Spleen (tissue), 11 donors: ENCODE measurements around the gene TDRD12. TPM values are rescaled to one million over a fixed set of nuclear protein-coding genes. Genes with fewer than 3 reads are reported as not detected.
"Not testable (repeated sequence)": the region's sequence is repeated elsewhere in the genome, so short reads cannot be mapped to it uniquely, and the experiment has no call there.

Source experiments
- DNase-seq: peaks from one replicate; pipeline ENCODE4 v3.0.0-alpha.2; 2020
- H3K27ac ChIP-seq, 8 donors: fragments of 200-600 bp; sonication (generic) in 7 of 8; 1 replicate in 4 of 8; 2 replicates in 4 of 8; pipeline versions ENCODE4 v1.5.0 to v1.8.0; 2016 to 2021; ENCODE audit warnings: inconsistent platforms in 4 of 8, mild to moderate bottlenecking in 4 of 8, moderate library complexity in 1 of 8
- H3K27me3 ChIP-seq, 7 donors: fragments of 200-600 bp; sonication (generic) in 6 of 7; replicated peaks in 1 of 7; 1 replicate in 4 of 7; 2 replicates in 3 of 7; pipeline versions ENCODE4 v1.5.0 to v1.8.0; 2016 to 2021; ENCODE audit warnings: inconsistent platforms in 3 of 7, mild to moderate bottlenecking in 1 of 7
- H3K36me3 ChIP-seq, 6 donors: fragments of 200-600 bp; sonication (generic) in 5 of 6; 1 replicate in 4 of 6; 2 replicates in 2 of 6; pipeline versions ENCODE4 v1.5.0 to v1.8.0; 2016 to 2021; ENCODE audit warnings: inconsistent platforms in 2 of 6
- H3K4me1 ChIP-seq, 6 donors: fragments of 200-600 bp; sonication (generic) in 5 of 6; 1 replicate in 3 of 6; 2 replicates in 3 of 6; pipeline versions ENCODE4 v1.5.0 to v1.8.0; 2016 to 2021; ENCODE audit warnings: inconsistent platforms in 3 of 6
- H3K4me3 ChIP-seq, 8 donors: fragments of 200-600 bp; sonication (generic) in 7 of 8; 1 replicate in 4 of 8; 2 replicates in 4 of 8; pipeline versions ENCODE4 v1.5.0 to v1.8.0; 2016 to 2021; ENCODE audit warnings: inconsistent platforms in 4 of 8, mild to moderate bottlenecking in 4 of 8, moderate library complexity in 2 of 8
- H3K9me3 ChIP-seq, 8 donors: fragments of 200-600 bp; sonication (generic) in 7 of 8; 1 replicate in 4 of 8; 2 replicates in 4 of 8; pipeline versions ENCODE4 v1.5.0 to v1.8.0; 2016 to 2021; ENCODE audit warnings: inconsistent platforms in 4 of 8
- POLR2A ChIP-seq, 3 donors: fragments of 450-650 bp; IDR thresholded peaks; one replicate each; pipeline ENCODE4 v1.5.1; 2017; ENCODE audit warnings: antibody characterized with exemption in 3 of 3, mild to moderate bottlenecking in 1 of 3
- POLR2AphosphoS5 ChIP-seq, 3 donors: sonication (generic); formaldehyde crosslinking; IDR thresholded peaks; one replicate each; pipeline ENCODE4 v1.5.1; 2017; ENCODE audit warnings: antibody characterized with exemption in 3 of 3
- WGBS, 5 donors: extraction: QIAGEN DNeasy Blood & Tissue Kit in 3 of 5; methylation state at CpG; one replicate each; pipeline versions ENCODE4 v1.1.5 to v1.1.7; 2013 to 2018; 5-methylcytosine and 5-hydroxymethylcytosine counted together
- intact Hi-C: fragments of 100-400 bp; cut with DNase I; formaldehyde crosslinking; loops from one replicate; pipeline ENCODE4 v1.15.0; 2023; ENCODE audit warnings: low total_unique reads
- polyA plus RNA-seq, 3 donors: library from polyadenylated mRNA; stranded (reverse); fragments of 200-250 nt; gene quantifications; one replicate each; pipeline ENCODE4 v1.2.1, GENCODE V29; 2013
- total RNA-seq, 7 donors: library from RNA; depleted of rRNA in 3 of 7; stranded (reverse); fragments of >200 nt in 3 of 7; fragmentation: NEBNext Ultra II Directional in 4 of 7; extraction: Animal tissue kit (Norgen Biotek cat#: 25700) in 4 of 7; gene quantifications; one replicate each; pipeline versions ENCODE4 v1.1.0 to v1.2.1, GENCODE V29; 2016 to 2021
- TF ChIP-seq, protein P1 (sequence below), 11 experiments: fragments of 200-600 bp in 7 of 11; fragments of 450-650 bp in 4 of 11; sonication (generic) in 4 of 11; IDR thresholded peaks in 8 of 11; conservative IDR thresholded peaks in 3 of 11; 1 replicate in 7 of 11; 2 replicates in 4 of 11; pipeline versions ENCODE4 v1.4.0 to v1.8.0; 2016 to 2021; ENCODE audit warnings: antibody characterized with exemption in 11 of 11, inconsistent platforms in 4 of 11, mild to moderate bottlenecking in 1 of 11
- donor health status: healthy with polysubstance abuse.
- donor health status: DM: no; HTN: no; CAD: no; lungs with moderate emphysema.
- donor health status: DM: no; HTN: no; CAD: no.
- donor health status: Bipolar disorder and iron deficiency.
- donor health status: healthy.
- donor health status: DM: no; HTN: no; CAD: no.
- donor health status: DM: yes; HTN: yes; CAD: no.

TDRD12 gene
- total and polyA plus RNA-seq, 10 donors: 0.03 to 4.3 (median 0.33) TPM; not detected in 4

DNA sequence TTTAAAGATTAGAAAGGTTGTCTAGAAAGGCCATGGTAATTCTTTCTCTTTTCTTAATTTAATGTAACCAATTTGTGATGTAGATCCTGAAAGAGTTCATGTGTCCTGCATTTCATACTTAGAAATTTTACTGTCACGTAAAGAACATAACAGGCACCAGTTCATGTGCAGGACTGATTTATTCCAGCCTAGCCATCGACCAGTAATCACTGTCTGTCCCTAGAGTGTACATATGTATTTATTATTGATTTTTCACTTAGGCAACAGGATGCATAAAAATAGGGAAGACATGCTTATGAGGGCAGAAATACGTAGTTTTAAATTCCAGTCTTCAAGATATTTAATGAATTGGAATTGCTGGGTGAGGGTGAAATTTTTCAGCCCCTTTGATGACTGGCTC lies 37.6 kb downstream of the TDRD12 start:
- intact Hi-C loops: no loop called here
- Histone ChIP-seq H3K27me3 (peaks cover 0 to 23% (median 0%) of the 10 kb centered on the region in 7 donors), H3K9me3 (peaks cover 0 to 19% (median 2%) of the 10 kb centered on the region in 8 donors), H3K27ac (no peak overlapping the region), H3K36me3 (no peaks in the 10 kb centered on the region), H3K4me3 (no peak overlapping the region), H3K4me1 (no peaks in the 10 kb centered on the region)
- TF ChIP-seq, protein P1, sequence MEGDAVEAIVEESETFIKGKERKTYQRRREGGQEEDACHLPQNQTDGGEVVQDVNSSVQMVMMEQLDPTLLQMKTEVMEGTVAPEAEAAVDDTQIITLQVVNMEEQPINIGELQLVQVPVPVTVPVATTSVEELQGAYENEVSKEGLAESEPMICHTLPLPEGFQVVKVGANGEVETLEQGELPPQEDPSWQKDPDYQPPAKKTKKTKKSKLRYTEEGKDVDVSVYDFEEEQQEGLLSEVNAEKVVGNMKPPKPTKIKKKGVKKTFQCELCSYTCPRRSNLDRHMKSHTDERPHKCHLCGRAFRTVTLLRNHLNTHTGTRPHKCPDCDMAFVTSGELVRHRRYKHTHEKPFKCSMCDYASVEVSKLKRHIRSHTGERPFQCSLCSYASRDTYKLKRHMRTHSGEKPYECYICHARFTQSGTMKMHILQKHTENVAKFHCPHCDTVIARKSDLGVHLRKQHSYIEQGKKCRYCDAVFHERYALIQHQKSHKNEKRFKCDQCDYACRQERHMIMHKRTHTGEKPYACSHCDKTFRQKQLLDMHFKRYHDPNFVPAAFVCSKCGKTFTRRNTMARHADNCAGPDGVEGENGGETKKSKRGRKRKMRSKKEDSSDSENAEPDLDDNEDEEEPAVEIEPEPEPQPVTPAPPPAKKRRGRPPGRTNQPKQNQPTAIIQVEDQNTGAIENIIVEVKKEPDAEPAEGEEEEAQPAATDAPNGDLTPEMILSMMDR (IDR thresholded peaks at IDR 0.05 in 8 of 11, conservative IDR thresholded peaks at IDR 0.05 in 3 of 11): no peak
- TF ChIP-seq POLR2A (IDR thresholded peaks at IDR 0.05) (no peak), POLR2AphosphoS5 (IDR thresholded peaks at IDR 0.05) (no peak)
- 73 to 83% (median 78%) methylated on average over 3 of the region's 3 CpGs for WGBS, 5 donors
- DNase-seq: no peak

DNA sequence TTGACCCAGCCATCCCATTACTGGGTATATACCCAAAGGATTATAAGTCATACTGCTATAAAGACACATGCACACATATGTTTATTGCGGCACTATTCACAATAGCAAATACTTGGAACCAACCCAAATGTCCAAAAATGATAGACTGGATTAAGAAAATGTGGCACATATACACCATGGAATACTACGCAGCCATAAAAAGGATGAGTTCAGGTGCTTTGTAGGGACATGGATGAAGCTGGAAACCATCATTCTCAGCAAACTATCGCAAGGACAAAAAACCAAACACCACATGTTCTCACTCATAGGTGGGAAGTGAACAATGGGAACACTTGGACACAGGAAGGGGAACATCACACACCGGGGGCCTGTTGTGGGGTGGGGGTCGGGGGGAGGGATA lies 45.8 kb downstream of the TDRD12 start:
- H3K4me3 ChIP-seq, H3K27me3 ChIP-seq, H3K27ac ChIP-seq, DNase-seq, intact Hi-C loops, H3K9me3 ChIP-seq, H3K36me3 ChIP-seq, H3K4me1 ChIP-seq: not testable (repeated sequence)
- 84 to 94% (median 90%) methylated on average over 5 of the region's 5 CpGs for WGBS, 5 donors

DNA sequence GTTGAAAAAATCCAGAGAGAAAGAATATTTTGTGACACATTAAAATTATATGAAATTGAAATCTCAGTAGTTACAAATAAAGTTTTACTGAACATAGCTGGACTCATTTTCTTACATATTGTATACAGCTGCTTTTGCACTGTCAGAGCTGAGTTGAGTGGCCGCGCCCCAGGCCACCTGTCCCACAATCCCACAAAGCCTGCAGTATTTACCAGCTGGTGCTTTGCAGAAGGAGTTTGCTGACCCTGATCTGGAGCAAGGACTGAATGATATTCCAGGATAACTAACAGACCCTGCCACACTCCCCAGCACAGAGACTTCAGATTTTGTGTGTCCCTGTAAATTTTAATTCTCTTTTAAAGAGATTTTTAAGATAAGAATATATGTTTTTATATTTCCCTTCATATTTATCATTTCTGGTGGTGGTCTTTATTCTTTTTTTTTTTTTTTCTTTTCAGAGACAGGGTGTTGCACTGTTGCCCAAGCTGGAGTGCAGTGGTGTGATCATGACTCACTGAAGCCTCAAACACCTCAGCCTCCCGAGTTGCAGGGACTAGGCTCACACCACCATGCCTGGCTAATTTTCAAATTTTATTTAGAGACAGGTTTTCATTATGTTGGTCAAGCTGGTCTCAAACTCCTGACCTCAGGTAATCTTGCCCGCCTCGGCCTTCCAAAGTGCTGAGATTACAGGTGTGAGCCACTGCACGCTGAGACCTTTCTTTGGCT lies 48.5 kb downstream of the TDRD12 start:
- peaks cover 0 to 6% (median 0%) of the 10 kb centered on the region in 8 donors for H3K9me3 ChIP-seq
- H3K27me3 ChIP-seq: peaks cover 0 to 7% (median 0%) of the 10 kb centered on the region in 7 donors

DNA sequence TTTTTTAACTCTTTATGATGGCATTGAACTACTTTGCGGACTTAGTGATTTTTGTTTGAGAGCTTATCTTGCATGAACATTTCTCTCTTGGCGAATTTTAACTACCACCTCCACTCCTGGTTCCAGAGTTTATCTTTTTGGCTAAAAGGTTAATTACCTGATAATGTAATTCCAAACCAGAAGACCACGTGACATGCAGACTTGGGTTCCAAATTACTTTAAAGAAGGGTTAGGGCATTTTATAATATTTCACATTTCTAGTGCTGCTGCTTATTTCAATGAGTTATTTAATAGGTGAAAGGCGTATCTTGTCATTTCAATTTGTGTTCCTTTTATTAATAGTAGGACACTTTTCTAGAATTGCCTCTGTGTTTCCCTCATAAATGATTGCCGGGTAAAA lies 52.0 kb downstream of the TDRD12 start:
- TF ChIP-seq, protein P1 (IDR thresholded peaks at IDR 0.05 in 8 of 11, conservative IDR thresholded peaks at IDR 0.05 in 3 of 11): no peak
- no peak for TF ChIP-seq POLR2A (IDR thresholded peaks at IDR 0.05)
- TF ChIP-seq POLR2AphosphoS5 (IDR thresholded peaks at IDR 0.05): no peak
- intact Hi-C loops: no loop called here
- WGBS, 5 donors: 77 to 89% (median 88%) methylated on average over 5 of the region's 5 CpGs

More for the DNA sequence above, 48.5 kb downstream of the TDRD12 start:
- TF ChIP-seq POLR2AphosphoS5 (IDR thresholded peaks at IDR 0.05) (no peak), POLR2A (IDR thresholded peaks at IDR 0.05) (no peak)
- TF ChIP-seq, protein P1 (IDR thresholded peaks at IDR 0.05 in 8 of 11, conservative IDR thresholded peaks at IDR 0.05 in 3 of 11): no peak
- no peaks in the 10 kb centered on the region for H3K4me1 ChIP-seq
- H3K36me3 ChIP-seq: no peaks in the 10 kb centered on the region
- H3K27ac ChIP-seq: no peak overlapping the region
- no peak for DNase-seq
- intact Hi-C loops: no loop called here
- H3K4me3 ChIP-seq: no peak overlapping the region
- 86 to 93% (median 92%) methylated on average over 6 of the region's 6 CpGs for WGBS, 5 donors

More for the DNA sequence above, 52.0 kb downstream of the TDRD12 start:
- DNase-seq: no peak
- no peak overlapping the region for H3K27ac ChIP-seq
- H3K9me3 ChIP-seq: peaks cover 0 to 6% (median 0%) of the 10 kb centered on the region in 8 donors
- peaks cover 0 to 7% (median 0%) of the 10 kb centered on the region in 7 donors for H3K27me3 ChIP-seq
- no peak overlapping the region for H3K4me3 ChIP-seq
- H3K4me1 ChIP-seq: no peaks in the 10 kb centered on the region
- no peaks in the 10 kb centered on the region for H3K36me3 ChIP-seq
